Neural cell (in vitro differentiated cells): ENCODE data around the gene ATF7.
A peak's percentile ranks its signal among the peaks of the same experiment; 100 is the strongest.

Source experiments
- EP300 ChIP-seq: fragments of 450-650 bp; conservative IDR thresholded peaks from 2 replicates; pipeline ENCODE4 v1.6.1; 2014; ENCODE audit warnings: antibody characterized with exemption, mild to moderate bottlenecking, moderate library complexity; ENCODE audit not compliant: poor library complexity, severe bottlenecking
- EZH2 ChIP-seq: fragments of 200-600, 300-800 bp; shearing (Covaris generic), sonication (generic); IDR thresholded peaks from 2 replicates; pipeline ENCODE4 v1.6.1; 2014; ENCODE audit warnings: antibody characterized with exemption, low read length, borderline replicate concordance, mild to moderate bottlenecking; ENCODE audit not compliant: insufficient read depth, poor library complexity, severe bottlenecking
- MXI1 ChIP-seq: fragments of 450-650 bp; conservative IDR thresholded peaks from 2 replicates; pipeline ENCODE4 v1.6.1; 2014; ENCODE audit warnings: antibody characterized with exemption, mild to moderate bottlenecking; ENCODE audit not compliant: poor library complexity, severe bottlenecking
- POLR2AphosphoS5 ChIP-seq: IDR thresholded peaks from 2 replicates; pipeline ENCODE4 v1.6.1; 2012
- RAD21 ChIP-seq: fragments of 450-650 bp; conservative IDR thresholded peaks from 2 replicates; pipeline ENCODE4 v1.6.1; 2014; ENCODE audit warnings: antibody characterized with exemption, mild to moderate bottlenecking, moderate library complexity
- SMC3 ChIP-seq: fragments of 450-650 bp; conservative IDR thresholded peaks from 2 replicates; pipeline ENCODE4 v1.6.1; 2014; ENCODE audit warnings: antibody characterized with exemption, mild to moderate bottlenecking, moderate library complexity; ENCODE audit not compliant: poor library complexity
- TF ChIP-seq, protein P1 (sequence below): fragments of 450-650 bp; IDR thresholded peaks from 2 replicates; pipeline ENCODE4 v1.5.1; 2014; ENCODE audit warnings: antibody characterized with exemption, mild to moderate bottlenecking, moderate library complexity; ENCODE audit not compliant: poor library complexity, severe bottlenecking

DNA sequence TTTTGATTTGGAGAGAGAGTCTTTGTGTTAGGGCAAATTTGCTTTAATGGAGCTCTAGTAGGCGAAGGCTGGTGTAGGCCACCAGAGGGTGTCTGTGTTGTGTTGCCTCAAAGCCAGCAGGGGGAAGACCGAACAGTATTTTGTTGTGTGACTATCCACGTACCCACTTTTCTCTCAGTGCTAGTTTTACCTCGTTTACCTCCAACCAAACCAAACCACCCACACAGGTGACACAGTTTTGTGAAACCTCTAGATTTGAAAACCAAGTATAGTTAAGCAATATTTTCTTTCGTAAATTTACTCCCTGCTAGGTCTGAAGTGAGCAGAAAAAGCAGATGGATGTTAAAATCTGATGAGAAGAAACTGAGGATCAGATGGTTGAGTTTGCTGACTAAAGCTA is 82.6 kb downstream of the ATF7 start:
- TF ChIP-seq EZH2: no peak
- TF ChIP-seq, protein P1, sequence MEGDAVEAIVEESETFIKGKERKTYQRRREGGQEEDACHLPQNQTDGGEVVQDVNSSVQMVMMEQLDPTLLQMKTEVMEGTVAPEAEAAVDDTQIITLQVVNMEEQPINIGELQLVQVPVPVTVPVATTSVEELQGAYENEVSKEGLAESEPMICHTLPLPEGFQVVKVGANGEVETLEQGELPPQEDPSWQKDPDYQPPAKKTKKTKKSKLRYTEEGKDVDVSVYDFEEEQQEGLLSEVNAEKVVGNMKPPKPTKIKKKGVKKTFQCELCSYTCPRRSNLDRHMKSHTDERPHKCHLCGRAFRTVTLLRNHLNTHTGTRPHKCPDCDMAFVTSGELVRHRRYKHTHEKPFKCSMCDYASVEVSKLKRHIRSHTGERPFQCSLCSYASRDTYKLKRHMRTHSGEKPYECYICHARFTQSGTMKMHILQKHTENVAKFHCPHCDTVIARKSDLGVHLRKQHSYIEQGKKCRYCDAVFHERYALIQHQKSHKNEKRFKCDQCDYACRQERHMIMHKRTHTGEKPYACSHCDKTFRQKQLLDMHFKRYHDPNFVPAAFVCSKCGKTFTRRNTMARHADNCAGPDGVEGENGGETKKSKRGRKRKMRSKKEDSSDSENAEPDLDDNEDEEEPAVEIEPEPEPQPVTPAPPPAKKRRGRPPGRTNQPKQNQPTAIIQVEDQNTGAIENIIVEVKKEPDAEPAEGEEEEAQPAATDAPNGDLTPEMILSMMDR: peak; percentile 99
- peak; percentile 96 for TF ChIP-seq RAD21
- TF ChIP-seq EP300: no peak
- TF ChIP-seq SMC3: peak; percentile 98
- TF ChIP-seq MXI1: no peak
- TF ChIP-seq POLR2AphosphoS5: no peak
